ENCODE results near the gene PNPLA5.

PNPLA5 gene

DNA sequence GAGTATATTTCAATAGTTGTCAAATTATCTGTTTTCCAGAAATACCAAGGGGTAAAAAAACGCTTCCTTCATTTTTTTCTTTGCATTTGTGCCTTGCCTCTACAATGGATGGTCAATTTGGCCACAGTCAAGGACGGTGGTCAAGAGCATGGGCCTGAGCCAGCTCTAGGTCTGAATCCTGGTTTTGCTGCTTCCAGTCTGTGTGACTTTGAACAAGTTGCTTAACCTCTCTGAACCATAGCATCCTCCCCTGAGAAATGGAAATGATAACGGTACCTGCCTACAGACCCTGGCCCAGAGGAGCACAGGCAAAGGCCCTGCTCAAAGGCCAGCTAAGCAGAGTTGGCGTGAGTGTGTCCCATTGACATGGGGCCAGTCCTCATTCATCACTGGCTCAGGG is 3.1 kb downstream of the PNPLA5 start:
- no peak overlapping the region for H3K27ac ChIP-seq (ENCODE audit: low read depth, low read length)
- no peaks in the 10 kb centered on the region for H3K36me3 ChIP-seq (ENCODE audit: insufficient read depth, low read length)
- H3K4me3 ChIP-seq (ENCODE audit: low read depth, low read length) = no peak overlapping the region
- H3K79me2 ChIP-seq (ENCODE audit: control insufficient read depth, insufficient read depth, low read length, unreplicated experiment) = no peaks in the 10 kb centered on the region
- no peak overlapping the region for H2AFZ ChIP-seq (ENCODE audit: low read length, unreplicated experiment)
- H3K4me1 ChIP-seq (ENCODE audit: control insufficient read depth, insufficient read depth, low read length, unreplicated experiment) = no peaks in the 10 kb centered on the region
- H3K27me3 ChIP-seq (ENCODE audit: insufficient read depth, low read length) = peaks cover 15% of the 10 kb centered on the region; the same call in 1 of the 2 replicates

DNA sequence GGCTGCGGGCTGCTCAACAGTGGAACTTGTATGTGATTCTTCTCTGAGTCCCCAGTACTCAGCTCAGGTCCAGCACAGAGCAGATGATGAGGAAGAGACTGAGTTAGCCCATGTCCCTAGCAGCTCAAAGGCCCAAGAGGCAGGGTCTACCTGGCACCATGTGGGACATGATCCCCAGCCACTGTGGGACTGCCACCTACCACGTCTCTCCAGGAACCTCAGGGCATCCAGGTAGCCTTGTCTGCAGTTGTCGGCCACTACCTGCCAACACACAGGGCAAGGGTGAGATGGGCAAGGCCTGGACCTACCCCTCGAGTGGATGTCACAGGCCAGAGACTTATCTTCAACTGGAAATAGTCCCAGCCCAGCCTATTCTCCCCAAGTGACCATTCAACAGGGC is 4.4 kb downstream of the PNPLA5 start:
- Histone ChIP-seq H3K27me3 (ENCODE audit: insufficient read depth, low read length) (peaks cover 14% of the 10 kb centered on the region; the same call in 1 of the 2 replicates), H3K79me2 (ENCODE audit: control insufficient read depth, insufficient read depth, low read length, unreplicated experiment) (no peaks in the 10 kb centered on the region), H3K36me3 (ENCODE audit: insufficient read depth, low read length) (no peaks in the 10 kb centered on the region), H3K27ac (ENCODE audit: low read depth, low read length) (no peak overlapping the region), H3K4me3 (ENCODE audit: low read depth, low read length) (no peak overlapping the region), H2AFZ (ENCODE audit: low read length, unreplicated experiment) (no peak overlapping the region), H3K4me1 (ENCODE audit: control insufficient read depth, insufficient read depth, low read length, unreplicated experiment) (no peaks in the 10 kb centered on the region)

DNA sequence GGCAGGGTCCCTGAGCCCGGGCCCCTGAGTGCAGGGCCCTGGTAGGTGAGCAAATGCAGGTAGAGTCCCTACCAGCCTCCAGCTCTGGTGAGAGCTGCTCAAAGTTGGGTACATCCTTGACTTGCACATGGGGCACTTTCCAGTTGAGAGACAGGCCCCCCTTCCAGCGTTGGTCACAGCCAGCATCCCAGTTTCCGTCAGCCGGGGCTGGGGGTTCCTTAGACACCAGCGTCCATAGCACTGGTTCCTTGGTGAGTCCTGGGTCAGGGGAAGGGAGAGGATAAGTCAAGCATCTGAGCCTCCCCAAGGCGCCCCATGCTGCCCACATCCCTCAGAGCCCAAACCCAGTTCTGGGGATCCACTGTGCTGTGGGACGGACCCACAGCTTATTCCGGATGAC is 5.6 kb downstream of the PNPLA5 start:
- Histone ChIP-seq H3K27ac (ENCODE audit: low read depth, low read length) (no peak overlapping the region), H2AFZ (ENCODE audit: low read length, unreplicated experiment) (no peak overlapping the region), H3K36me3 (ENCODE audit: insufficient read depth, low read length) (no peaks in the 10 kb centered on the region), H3K79me2 (ENCODE audit: control insufficient read depth, insufficient read depth, low read length, unreplicated experiment) (no peaks in the 10 kb centered on the region), H3K4me1 (ENCODE audit: control insufficient read depth, insufficient read depth, low read length, unreplicated experiment) (no peaks in the 10 kb centered on the region), H3K27me3 (ENCODE audit: insufficient read depth, low read length) (peaks cover 2% of the 10 kb centered on the region; the same call in 1 of the 2 replicates), H3K4me3 (ENCODE audit: low read depth, low read length) (no peak overlapping the region)

DNA sequence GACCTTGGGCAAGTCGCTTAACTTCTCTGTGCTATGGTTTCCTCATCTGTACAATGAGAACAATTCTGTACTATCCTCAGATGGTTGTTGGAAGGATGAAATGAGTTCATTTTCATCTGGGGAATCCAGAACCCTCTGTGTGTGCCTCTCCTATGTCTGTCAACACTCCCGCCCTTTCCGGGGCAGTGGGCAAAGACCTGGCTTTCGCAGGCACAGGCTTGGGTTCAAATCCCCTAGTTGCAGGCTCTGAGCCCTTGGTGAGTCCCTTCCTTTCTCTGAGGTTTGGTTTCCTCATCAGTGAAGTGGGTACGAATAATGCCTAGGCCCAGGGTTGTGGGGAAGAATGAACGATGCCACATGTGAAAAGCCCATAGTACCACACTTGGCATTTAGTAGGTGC is 6.0 kb downstream of the PNPLA5 start:
- Histone ChIP-seq H2AFZ (ENCODE audit: low read length, unreplicated experiment) (no peak overlapping the region), H3K27ac (ENCODE audit: low read depth, low read length) (no peak overlapping the region), H3K27me3 (ENCODE audit: insufficient read depth, low read length) (no peaks in the 10 kb centered on the region), H3K36me3 (ENCODE audit: insufficient read depth, low read length) (no peaks in the 10 kb centered on the region), H3K4me1 (ENCODE audit: control insufficient read depth, insufficient read depth, low read length, unreplicated experiment) (no peaks in the 10 kb centered on the region), H3K4me3 (ENCODE audit: low read depth, low read length) (no peak overlapping the region), H3K79me2 (ENCODE audit: control insufficient read depth, insufficient read depth, low read length, unreplicated experiment) (no peaks in the 10 kb centered on the region)

DNA sequence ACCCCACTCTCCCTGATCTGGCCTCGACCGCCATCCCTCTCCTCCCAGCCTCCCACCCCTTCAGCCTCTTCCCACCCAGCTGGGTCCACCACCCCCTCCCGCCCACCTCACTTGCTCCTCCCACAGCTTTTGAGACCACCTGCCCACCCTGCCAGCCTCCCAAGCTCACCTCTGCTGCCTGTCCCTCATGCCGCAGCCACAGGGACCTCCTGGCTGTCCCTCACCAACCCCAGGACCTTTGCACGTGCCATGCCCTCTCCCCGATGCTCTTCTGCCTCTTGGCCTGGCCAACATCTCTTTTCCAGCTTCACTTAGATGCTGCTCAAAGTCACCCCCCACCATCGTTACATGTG is 6.5 kb downstream of the PNPLA5 start:
- H3K4me3 ChIP-seq (ENCODE audit: low read depth, low read length) = no peak overlapping the region
- no peak overlapping the region for H3K27ac ChIP-seq (ENCODE audit: low read depth, low read length)
- H3K36me3 ChIP-seq (ENCODE audit: insufficient read depth, low read length) = no peaks in the 10 kb centered on the region
- no peaks in the 10 kb centered on the region for H3K27me3 ChIP-seq (ENCODE audit: insufficient read depth, low read length)
- no peaks in the 10 kb centered on the region for H3K79me2 ChIP-seq (ENCODE audit: control insufficient read depth, insufficient read depth, low read length, unreplicated experiment)
- no peak overlapping the region for H2AFZ ChIP-seq (ENCODE audit: low read length, unreplicated experiment)
- no peaks in the 10 kb centered on the region for H3K4me1 ChIP-seq (ENCODE audit: control insufficient read depth, insufficient read depth, low read length, unreplicated experiment)

GRCh38 chr22:43884600-43885318 is 7.1 kb downstream of the PNPLA5 start:
- Histone ChIP-seq H3K79me2 (ENCODE audit: control insufficient read depth, insufficient read depth, low read length, unreplicated experiment) (no peaks in the 10 kb centered on the region), H3K36me3 (ENCODE audit: insufficient read depth, low read length) (no peaks in the 10 kb centered on the region), H2AFZ (ENCODE audit: low read length, unreplicated experiment) (no peak overlapping the region), H3K27me3 (ENCODE audit: insufficient read depth, low read length) (no peaks in the 10 kb centered on the region), H3K4me3 (ENCODE audit: low read depth, low read length) (no peak overlapping the region), H3K4me1 (ENCODE audit: control insufficient read depth, insufficient read depth, low read length, unreplicated experiment) (no peaks in the 10 kb centered on the region), H3K27ac (ENCODE audit: low read depth, low read length) (no peak overlapping the region)

DNA sequence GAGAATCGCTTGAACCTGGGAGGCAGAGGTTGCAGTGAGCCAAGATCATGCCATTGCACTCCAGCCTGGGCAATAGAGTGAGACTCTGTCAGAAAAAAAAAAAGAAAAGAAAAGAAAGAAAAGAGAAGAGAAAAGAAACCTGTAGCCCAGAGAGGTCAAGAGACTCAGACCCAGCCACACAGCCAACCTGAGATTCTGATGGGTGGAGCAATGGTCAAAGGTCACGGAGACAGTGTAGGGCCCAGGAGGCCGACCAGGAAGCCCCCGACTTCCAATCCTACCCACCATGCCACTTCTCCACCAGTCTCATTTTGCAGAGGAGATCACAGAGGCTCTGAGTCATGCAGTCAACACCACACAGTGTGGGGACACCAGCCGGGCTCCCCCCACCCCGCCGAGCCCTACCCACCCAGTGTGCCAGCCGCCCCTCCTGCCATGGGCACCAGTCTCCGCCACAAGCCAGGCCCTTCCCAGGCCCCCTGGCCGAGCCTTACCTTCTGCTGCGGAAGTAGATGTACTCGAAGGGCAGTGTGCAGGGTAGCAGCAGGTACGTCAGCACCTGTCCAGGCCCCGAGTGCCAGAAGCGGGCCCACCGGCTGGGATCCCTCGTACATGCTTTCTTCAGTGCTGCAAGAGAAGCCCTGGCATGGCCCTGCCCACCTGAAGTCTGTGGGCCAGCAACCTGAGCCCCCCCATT is 7.9 kb downstream of the PNPLA5 start:
- no peak overlapping the region for H3K4me3 ChIP-seq (ENCODE audit: low read depth, low read length)
- no peak overlapping the region for H3K27ac ChIP-seq (ENCODE audit: low read depth, low read length)
- H3K4me1 ChIP-seq (ENCODE audit: control insufficient read depth, insufficient read depth, low read length, unreplicated experiment) = no peaks in the 10 kb centered on the region
- H3K27me3 ChIP-seq (ENCODE audit: insufficient read depth, low read length) = no peaks in the 10 kb centered on the region
- H3K36me3 ChIP-seq (ENCODE audit: insufficient read depth, low read length) = no peaks in the 10 kb centered on the region
- no peak overlapping the region for H2AFZ ChIP-seq (ENCODE audit: low read length, unreplicated experiment)
- no peaks in the 10 kb centered on the region for H3K79me2 ChIP-seq (ENCODE audit: control insufficient read depth, insufficient read depth, low read length, unreplicated experiment)

DNA sequence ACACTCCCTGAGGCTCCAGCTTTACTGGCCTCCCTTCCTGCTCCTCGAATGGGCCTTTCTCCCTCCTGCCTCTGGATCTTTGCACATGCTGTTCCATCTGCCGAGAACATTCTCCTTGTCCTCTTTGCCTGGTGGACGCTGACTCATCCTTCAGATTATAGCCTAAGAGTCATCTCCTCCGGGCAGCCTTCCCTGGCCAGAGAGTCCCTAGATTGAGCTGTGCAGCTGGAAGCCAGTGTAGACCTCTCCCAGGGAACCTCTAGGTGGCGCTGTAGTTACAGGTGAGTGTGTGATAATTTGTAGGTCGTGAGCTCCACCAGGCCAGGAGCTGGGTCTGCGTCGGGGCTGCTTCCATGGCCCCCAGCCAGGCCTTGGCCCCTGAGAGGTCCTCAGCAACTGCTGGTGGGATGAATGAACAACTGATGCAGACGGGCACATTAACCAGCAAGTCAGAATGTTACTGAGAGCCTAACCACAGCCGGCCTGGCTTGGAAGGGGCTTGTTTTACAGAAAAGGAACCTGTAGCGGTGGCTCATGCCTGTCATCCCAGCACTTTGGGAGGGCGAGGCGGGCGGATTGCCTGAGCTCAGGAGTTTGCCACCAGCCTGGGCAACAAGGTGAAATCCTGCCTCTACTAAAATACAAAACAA is 8.7 kb downstream of the PNPLA5 start:
- H3K79me2 ChIP-seq (ENCODE audit: control insufficient read depth, insufficient read depth, low read length, unreplicated experiment) = no peaks in the 10 kb centered on the region
- H2AFZ ChIP-seq (ENCODE audit: low read length, unreplicated experiment) = no peak overlapping the region
- no peaks in the 10 kb centered on the region for H3K4me1 ChIP-seq (ENCODE audit: control insufficient read depth, insufficient read depth, low read length, unreplicated experiment)
- H3K36me3 ChIP-seq (ENCODE audit: insufficient read depth, low read length) = no peaks in the 10 kb centered on the region
- H3K27me3 ChIP-seq (ENCODE audit: insufficient read depth, low read length) = peaks cover 2% of the 10 kb centered on the region; the same call in 1 of the 2 replicates
- no peak overlapping the region for H3K4me3 ChIP-seq (ENCODE audit: low read depth, low read length)
- H3K27ac ChIP-seq (ENCODE audit: low read depth, low read length) = no peak overlapping the region

- Histone ChIP-seq H3K4me1 (ENCODE audit: control insufficient read depth, insufficient read depth, low read length, unreplicated experiment) (no peaks in the 10 kb centered on the region), H2AFZ (ENCODE audit: low read length, unreplicated experiment) (no peak overlapping the region), H3K27ac (ENCODE audit: low read depth, low read length) (no peak overlapping the region), H3K4me3 (ENCODE audit: low read depth, low read length) (no peak overlapping the region), H3K79me2 (ENCODE audit: control insufficient read depth, insufficient read depth, low read length, unreplicated experiment) (no peaks in the 10 kb centered on the region), H3K27me3 (ENCODE audit: insufficient read depth, low read length) (peaks cover 7% of the 10 kb centered on the region; the same call in 1 of the 2 replicates), H3K36me3 (ENCODE audit: insufficient read depth, low read length) (no peaks in the 10 kb centered on the region)
Observed at GRCh38 chr22:43882122-43882767, 9.6 kb downstream of the PNPLA5 start.

DNA sequence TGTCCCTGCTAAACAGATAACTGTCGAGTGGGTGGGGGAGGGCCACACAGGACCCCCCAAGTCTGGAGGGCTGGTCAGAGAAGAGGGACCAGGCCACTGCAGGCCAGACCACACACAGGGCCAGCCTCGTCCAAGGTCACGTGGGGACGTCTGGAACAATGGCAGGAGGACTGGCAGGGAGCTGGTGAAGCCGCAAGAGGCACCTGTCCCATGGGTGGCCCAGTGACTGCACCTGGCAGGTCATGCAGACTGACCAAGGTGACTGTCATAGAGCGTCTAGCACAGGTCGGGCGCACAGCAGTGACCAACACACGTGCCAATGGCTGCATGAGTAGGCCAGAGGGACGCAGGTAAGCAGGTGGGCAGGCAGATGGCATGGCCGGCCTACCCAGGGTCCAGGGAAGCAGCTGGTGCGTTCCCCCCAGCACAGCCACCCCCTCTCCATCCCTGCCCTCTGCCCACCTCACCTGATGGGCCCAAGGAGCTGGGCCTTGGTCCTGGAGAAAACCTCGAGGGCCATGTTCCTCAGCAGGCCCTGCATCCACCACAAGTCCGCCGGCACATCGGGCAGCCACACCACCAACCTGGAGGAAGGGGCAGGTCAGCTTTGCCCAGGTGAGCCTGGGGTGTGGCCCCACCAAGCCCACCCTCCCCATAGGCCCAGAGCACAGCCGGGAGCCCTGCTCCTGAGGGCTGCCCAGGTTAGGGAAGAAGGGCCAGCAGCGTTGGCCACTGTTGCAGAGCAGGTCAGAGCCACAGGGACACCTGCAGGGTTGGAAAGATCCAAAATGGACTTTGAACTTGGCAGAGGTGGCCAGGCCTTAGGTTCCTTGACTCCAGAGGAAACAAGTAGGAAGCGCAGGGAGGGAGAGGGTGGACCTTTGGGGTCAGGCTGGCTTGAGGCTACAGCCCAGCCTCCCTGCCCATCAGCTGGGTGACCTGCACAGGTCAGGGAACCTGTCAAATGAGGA is 10.4 kb downstream of the PNPLA5 start:
- Histone ChIP-seq H3K36me3 (ENCODE audit: insufficient read depth, low read length) (no peaks in the 10 kb centered on the region), H3K4me3 (ENCODE audit: low read depth, low read length) (no peak overlapping the region), H3K4me1 (ENCODE audit: control insufficient read depth, insufficient read depth, low read length, unreplicated experiment) (no peaks in the 10 kb centered on the region), H3K27ac (ENCODE audit: low read depth, low read length) (no peak overlapping the region), H3K79me2 (ENCODE audit: control insufficient read depth, insufficient read depth, low read length, unreplicated experiment) (no peaks in the 10 kb centered on the region), H2AFZ (ENCODE audit: low read length, unreplicated experiment) (no peak overlapping the region), H3K27me3 (ENCODE audit: insufficient read depth, low read length) (peaks cover 12% of the 10 kb centered on the region)

All from ACC112 (cell line).